GM12891 (cell line): ENCODE results near the gene TBC1D25.

Experiments used
- PAX5 ChIP-seq: IDR thresholded peaks from 2 replicates; pipeline ENCODE4 v1.6.1; 2011; ENCODE audit warnings: low read length, moderate library complexity, mild to moderate bottlenecking; ENCODE audit not compliant: insufficient read depth, severe bottlenecking
- POLR2A ChIP-seq: IDR thresholded peaks from 2 replicates; pipeline ENCODE4 v1.6.1; 2011; ENCODE audit warnings: low read depth, low read length, control low read depth
- POLR2AphosphoS5 ChIP-seq: IDR thresholded peaks from 2 replicates; pipeline ENCODE4 v1.6.1; 2011; ENCODE audit warnings: low read depth, low read length, control low read depth
- TAF1 ChIP-seq: IDR thresholded peaks from 2 replicates; pipeline ENCODE4 v1.6.1; 2011; ENCODE audit warnings: low read depth, low read length, control low read depth

GRCh38 chrX:48523682-48524081, 15.8 kb upstream of the TBC1D25 start:
- TF ChIP-seq POLR2AphosphoS5 (no peak), POLR2A (no peak), TAF1 (no peak), PAX5 (no peak)
